Naive B cell (primary cell): ENCODE data around the gene PLB1. TPM values are rescaled to one million over a fixed set of nuclear protein-coding genes. Genes with fewer than 3 reads are reported as not detected.

Source experiments
- ATAC-seq, 2 donors: fragments of 150-1000 bp; cut with Tn5 transposase; 2 replicates each; pipeline ENCODE4 v1.10.0; 2021; ENCODE audit warnings: low read depth in 2 of 2, mild to moderate bottlenecking in 2 of 2, moderate library complexity in 2 of 2
- DNase-seq: peaks from one replicate; pipeline ENCODE4 v3.0.0; 2022
- H3K27ac Mint-ChIP-seq, 6 donors: one replicate each; pipeline ENCODE4 v1.8.0; 2020 to 2022; ENCODE audit warnings: mild to moderate bottlenecking in 6 of 6, mixed read lengths in 6 of 6, moderate library complexity in 5 of 6, inconsistent platforms in 2 of 6
- H3K27me3 Mint-ChIP-seq, 3 donors: one replicate each; pipeline ENCODE4 v1.8.0; 2021 to 2022; ENCODE audit warnings: mixed read lengths in 3 of 3, mild to moderate bottlenecking in 1 of 3
- H3K36me3 Mint-ChIP-seq, 2 donors: one replicate each; pipeline ENCODE4 v1.8.0; 2020 to 2022; ENCODE audit warnings: mixed read lengths in 2 of 2, inconsistent platforms in 1 of 2, mild to moderate bottlenecking in 1 of 2
- H3K4me1 Mint-ChIP-seq, 3 donors: one replicate each; pipeline ENCODE4 v1.8.0; 2020 to 2022; ENCODE audit warnings: mixed read lengths in 3 of 3, inconsistent platforms in 1 of 3, mild to moderate bottlenecking in 1 of 3, moderate library complexity in 1 of 3
- H3K4me3 Mint-ChIP-seq, 8 donors: one replicate each; pipeline ENCODE4 v1.8.0; 2020 to 2022; ENCODE audit warnings: mild to moderate bottlenecking in 8 of 8, mixed read lengths in 8 of 8, moderate library complexity in 8 of 8, inconsistent platforms in 2 of 8
- H3K9me3 Mint-ChIP-seq, 7 donors: one replicate each; pipeline ENCODE4 v1.8.0; 2020 to 2022; ENCODE audit warnings: mixed read lengths in 7 of 7, mild to moderate bottlenecking in 5 of 7, inconsistent platforms in 2 of 7, moderate library complexity in 1 of 7
- polyA plus RNA-seq, 6 donors: library from polyadenylated mRNA; unstranded; fragments of 300-500 nt; fragmentation: Illumina TruSeq; gene quantifications; one replicate each; pipeline ENCODE4 v1.2.3, GENCODE V29; 2021; ENCODE audit warnings: low read depth in 6 of 6

Gene PLB1
- polyA plus RNA-seq, 6 donors from 2014 or later, result 0.17 to 2.3 (median 0.38) TPM; not detected in 2

DNA sequence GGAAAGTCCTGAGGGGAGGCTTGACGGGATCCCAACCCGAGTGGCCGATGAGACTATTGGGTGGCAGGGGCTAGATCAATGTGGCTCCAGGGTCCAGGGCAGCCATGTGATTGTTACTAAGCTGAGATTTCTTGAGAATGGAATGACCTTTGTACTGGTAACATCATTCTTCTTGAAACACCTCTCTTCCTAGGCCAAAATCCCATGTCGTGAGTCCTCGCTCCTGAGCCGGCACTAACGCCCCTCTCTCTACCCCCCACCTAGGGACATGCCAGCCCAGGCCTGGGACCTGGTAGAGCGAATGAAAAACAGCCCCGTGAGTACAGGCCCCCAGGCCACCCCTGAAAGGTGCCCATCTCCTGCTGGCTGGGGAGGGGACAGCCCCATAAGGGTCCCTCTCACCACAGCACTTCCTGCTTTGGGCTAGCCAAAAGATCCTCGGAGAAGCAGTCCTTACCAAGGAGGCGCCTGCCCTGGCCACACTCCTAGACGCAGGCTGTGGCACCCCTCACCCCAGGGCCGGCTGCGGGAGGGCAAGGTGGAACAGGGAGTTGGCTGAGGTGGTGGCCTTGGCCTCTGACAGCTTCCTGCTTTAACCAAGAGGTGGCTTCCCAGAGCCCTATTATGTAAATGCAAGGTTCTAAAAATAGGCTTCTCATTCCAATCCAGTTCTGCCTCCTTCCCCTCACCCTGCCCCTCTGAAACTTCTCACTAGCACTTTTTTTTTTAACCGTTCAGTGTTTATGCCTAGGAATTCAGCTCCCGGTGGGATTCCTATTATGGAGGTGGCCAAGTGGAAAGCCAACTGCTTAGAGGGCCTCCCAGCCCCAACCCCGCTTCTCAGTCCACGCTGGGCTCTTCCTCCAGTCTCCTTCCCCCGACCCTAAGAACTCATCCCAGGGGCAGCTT, 129.2 kb downstream of the PLB1 start:
- peak overlapping the region; percentile 74 to 98 (median 94) for H3K27ac Mint-ChIP-seq
- H3K9me3 Mint-ChIP-seq, result no peaks in the 10 kb centered on the region
- no peaks in the 10 kb centered on the region for H3K27me3 Mint-ChIP-seq
- H3K36me3 Mint-ChIP-seq, result no peaks in the 10 kb centered on the region
- H3K4me3 Mint-ChIP-seq, result peak overlapping the region in 7 of 8 donors; percentile 37 to 66 (median 63)
- ATAC-seq, result peak; percentile 52 to 66
- peak; percentile 64 for DNase-seq
- H3K4me1 Mint-ChIP-seq, result peaks cover 34 to 59% (median 40%) of the 10 kb centered on the region in 3 donors

DNA sequence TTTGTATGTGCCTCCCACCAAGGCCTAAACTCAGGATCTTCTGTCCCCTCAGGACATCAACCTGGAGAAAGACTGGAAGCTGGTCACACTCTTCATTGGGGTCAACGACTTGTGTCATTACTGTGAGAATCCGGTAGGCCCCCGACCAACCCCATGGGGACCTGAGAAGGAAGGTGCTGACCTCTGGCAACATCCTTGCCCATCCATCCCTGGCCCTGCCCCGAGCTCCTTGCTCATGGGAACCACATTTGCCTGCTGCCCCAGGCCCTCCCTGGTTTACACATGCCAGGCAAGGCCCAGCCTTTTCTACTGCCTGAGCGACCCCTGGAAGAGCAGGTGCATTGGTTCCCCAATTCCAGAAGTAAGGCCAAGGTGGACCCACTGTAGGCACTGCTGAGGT, 130.5 kb downstream of the PLB1 start:
- Mint-ChIP-seq H3K9me3 (no peaks in the 10 kb centered on the region), H3K4me3 (peak overlapping the region in 2 of 8 donors; percentile 5 to 50), H3K27me3 (no peaks in the 10 kb centered on the region), H3K27ac (peak overlapping the region in 3 of 6 donors; percentile 31 to 86 (median 48)), H3K36me3 (no peaks in the 10 kb centered on the region), H3K4me1 (peaks cover 24 to 46% (median 27%) of the 10 kb centered on the region in 3 donors)
- ATAC-seq (no peak), DNase-seq (no peak)

GRCh38 chr2:28626891-28627421, 131.1 kb downstream of the PLB1 start:
- ATAC-seq, result no peak
- Mint-ChIP-seq H3K27me3 (no peaks in the 10 kb centered on the region), H3K36me3 (no peaks in the 10 kb centered on the region)

GRCh38 chr2:28627722-28628480, 132.0 kb downstream of the PLB1 start:
- Mint-ChIP-seq H3K4me3 (peak overlapping the region in 1 of 8 donors; percentile 75), H3K36me3 (no peaks in the 10 kb centered on the region), H3K9me3 (no peaks in the 10 kb centered on the region), H3K27me3 (no peaks in the 10 kb centered on the region), H3K27ac (peak overlapping the region in 3 of 6 donors; percentile 12 to 78 (median 66)), H3K4me1 (peaks cover 15 to 34% (median 18%) of the 10 kb centered on the region in 3 donors)
- DNase-seq (no peak), ATAC-seq (no peak)

More at GRCh38 chr2:28626891-28627421, 131.1 kb downstream of the PLB1 start:
- peak overlapping the region in 5 of 6 donors; percentile 11 to 78 (median 66) for H3K27ac Mint-ChIP-seq
- peaks cover 18 to 40% (median 21%) of the 10 kb centered on the region in 3 donors for H3K4me1 Mint-ChIP-seq
- H3K4me3 Mint-ChIP-seq, result no peak overlapping the region
- no peak for DNase-seq
- H3K9me3 Mint-ChIP-seq, result no peaks in the 10 kb centered on the region

GRCh38 chr2:28628506-28628905, 132.6 kb downstream of the PLB1 start:
- Mint-ChIP-seq H3K4me3 (no peak overlapping the region), H3K9me3 (no peaks in the 10 kb centered on the region), H3K36me3 (no peaks in the 10 kb centered on the region), H3K4me1 (peaks cover 15 to 29% (median 18%) of the 10 kb centered on the region in 3 donors), H3K27ac (no peak overlapping the region), H3K27me3 (no peaks in the 10 kb centered on the region)
- no peak for DNase-seq
- ATAC-seq, result no peak

- no peak for ATAC-seq
- H3K9me3 Mint-ChIP-seq, result no peaks in the 10 kb centered on the region
- peaks cover 15 to 26% (median 18%) of the 10 kb centered on the region in 3 donors for H3K4me1 Mint-ChIP-seq
- no peaks in the 10 kb centered on the region for H3K36me3 Mint-ChIP-seq
- H3K27ac Mint-ChIP-seq, result no peak overlapping the region
- H3K27me3 Mint-ChIP-seq, result no peaks in the 10 kb centered on the region
- H3K4me3 Mint-ChIP-seq, result no peak overlapping the region
- DNase-seq, result no peak
Observed at GRCh38 chr2:28628987-28629386, 133.1 kb downstream of the PLB1 start.

DNA sequence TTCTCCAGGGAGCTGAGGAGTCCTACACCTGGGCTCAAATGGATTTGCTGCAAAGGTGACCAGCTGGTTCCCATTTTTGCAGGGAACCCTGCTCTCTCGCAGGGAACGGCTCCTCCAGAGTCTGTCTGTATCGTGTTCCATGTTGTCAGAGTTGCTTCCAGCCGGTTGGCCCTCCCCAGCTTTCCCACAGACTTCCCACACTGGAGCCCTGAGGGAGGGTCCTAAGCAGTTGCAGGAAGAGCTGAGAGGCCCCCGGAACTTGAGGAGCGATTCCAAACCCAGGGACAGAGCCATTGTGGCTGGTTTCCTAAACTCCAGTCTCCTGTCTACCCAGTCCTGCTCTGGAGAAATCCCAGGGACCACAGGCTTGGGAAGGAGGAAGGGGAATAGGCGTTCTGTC, 134.1 kb downstream of the PLB1 start:
- Mint-ChIP-seq H3K27me3 (no peaks in the 10 kb centered on the region), H3K27ac (peak overlapping the region in 1 of 6 donors; percentile 28), H3K9me3 (no peaks in the 10 kb centered on the region), H3K4me1 (peaks cover 7 to 17% (median 9%) of the 10 kb centered on the region in 3 donors), H3K36me3 (no peaks in the 10 kb centered on the region), H3K4me3 (no peak overlapping the region)
- DNase-seq, result no peak
- no peak for ATAC-seq

- Mint-ChIP-seq H3K4me3 (no peak overlapping the region), H3K27me3 (no peaks in the 10 kb centered on the region), H3K4me1 (peaks cover 3 to 12% (median 5%) of the 10 kb centered on the region in 3 donors), H3K9me3 (no peaks in the 10 kb centered on the region), H3K36me3 (no peaks in the 10 kb centered on the region), H3K27ac (no peak overlapping the region)
- no peak for DNase-seq
- no peak for ATAC-seq
Observed at GRCh38 chr2:28630341-28630740, 134.5 kb downstream of the PLB1 start.

GRCh38 chr2:28631514-28632206, 135.8 kb downstream of the PLB1 start:
- Mint-ChIP-seq H3K27me3 (no peaks in the 10 kb centered on the region), H3K27ac (no peak overlapping the region), H3K4me3 (no peak overlapping the region), H3K4me1 (no peaks in the 10 kb centered on the region), H3K36me3 (no peaks in the 10 kb centered on the region), H3K9me3 (no peaks in the 10 kb centered on the region)
- DNase-seq (no peak), ATAC-seq (no peak)

GRCh38 chr2:28632791-28633190, 136.9 kb downstream of the PLB1 start:
- no peak overlapping the region for H3K27ac Mint-ChIP-seq

GRCh38 chr2:28633204-28633603, 137.3 kb downstream of the PLB1 start:
- H3K9me3 Mint-ChIP-seq, result no peaks in the 10 kb centered on the region
- no peak overlapping the region for H3K4me3 Mint-ChIP-seq
- ATAC-seq (no peak), DNase-seq (no peak)
- H3K27ac Mint-ChIP-seq, result no peak overlapping the region
- peaks cover 0 to 2% (median 0%) of the 10 kb centered on the region in 3 donors for H3K4me1 Mint-ChIP-seq
- no peaks in the 10 kb centered on the region for H3K36me3 Mint-ChIP-seq
- H3K27me3 Mint-ChIP-seq, result peaks cover 0 to 6% (median 0%) of the 10 kb centered on the region in 3 donors

More at GRCh38 chr2:28632791-28633190, 136.9 kb downstream of the PLB1 start:
- Mint-ChIP-seq H3K36me3 (no peaks in the 10 kb centered on the region), H3K9me3 (no peaks in the 10 kb centered on the region), H3K4me1 (no peaks in the 10 kb centered on the region), H3K4me3 (no peak overlapping the region), H3K27me3 (peaks cover 0 to 2% (median 0%) of the 10 kb centered on the region in 3 donors)
- DNase-seq (no peak), ATAC-seq (no peak)

GRCh38 chr2:28633746-28634145, 137.9 kb downstream of the PLB1 start:
- ATAC-seq (no peak), DNase-seq (no peak)
- H3K9me3 Mint-ChIP-seq, result no peaks in the 10 kb centered on the region
- peaks cover 0 to 11% (median 0%) of the 10 kb centered on the region in 3 donors for H3K27me3 Mint-ChIP-seq
- H3K27ac Mint-ChIP-seq, result no peak overlapping the region
- H3K4me3 Mint-ChIP-seq, result no peak overlapping the region
- H3K4me1 Mint-ChIP-seq, result peaks cover 0 to 5% (median 0%) of the 10 kb centered on the region in 3 donors
- H3K36me3 Mint-ChIP-seq, result no peaks in the 10 kb centered on the region

DNA sequence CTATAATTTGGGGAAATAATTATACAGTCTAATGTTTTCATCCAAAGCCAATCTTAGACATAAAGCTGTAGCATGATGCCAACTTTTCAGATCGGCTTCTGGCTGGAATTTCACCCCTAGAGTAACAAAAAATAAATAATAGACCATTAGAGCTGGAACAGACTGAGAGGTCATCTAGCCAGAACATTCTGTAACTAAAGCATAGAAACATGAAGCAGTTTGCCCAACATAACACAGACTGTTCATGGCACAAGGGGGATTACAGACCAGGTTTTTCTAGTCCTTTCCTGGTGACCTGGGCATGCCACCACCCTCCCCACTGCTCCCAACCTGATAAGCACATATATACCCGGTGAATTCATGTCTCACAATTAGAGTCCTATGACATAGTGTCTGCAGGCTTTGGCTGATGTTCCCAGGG, 139.3 kb downstream of the PLB1 start:
- peaks cover 0 to 11% (median 0%) of the 10 kb centered on the region in 3 donors for H3K27me3 Mint-ChIP-seq
- H3K4me1 Mint-ChIP-seq, result peaks cover 0 to 5% (median 0%) of the 10 kb centered on the region in 3 donors
- H3K27ac Mint-ChIP-seq, result no peak overlapping the region
- no peak overlapping the region for H3K4me3 Mint-ChIP-seq
- ATAC-seq (no peak), DNase-seq (no peak)
- no peaks in the 10 kb centered on the region for H3K9me3 Mint-ChIP-seq
- no peaks in the 10 kb centered on the region for H3K36me3 Mint-ChIP-seq
